ENCODE measurements around the gene COX7B. TPM values are rescaled to one million over a fixed set of nuclear protein-coding genes. Genes with fewer than 3 reads are reported as not detected.

Gene COX7B
- polyA plus RNA-seq, 3 donors: 444 to 560 (median 526) TPM

- no peak overlapping the region for H3K9ac ChIP-seq (ENCODE audit: insufficient read depth, low read length, poor library complexity, severe bottlenecking)
- Mint-ChIP-seq H3K36me3 (no peaks in the 10 kb centered on the region), H3K27ac (peak overlapping the region; percentile 62 to 83 (median 65)), H3K9me3 (no peaks in the 10 kb centered on the region), H3K27me3 (ENCODE audit: low read depth in 3 of 3) (no peaks in the 10 kb centered on the region), H3K4me3 (no peak overlapping the region), H3K4me1 (peaks cover 11% of the 10 kb centered on the region)
- no peak overlapping the region for H2AFZ ChIP-seq (ENCODE audit: insufficient read depth, low read depth, low read length, poor library complexity, severe bottlenecking)
- no peaks in the 10 kb centered on the region for H3K27me3 ChIP-seq (ENCODE audit: control insufficient read depth in 2 of 2, insufficient read depth in 2 of 2, low read length in 2 of 2)
- H3K4me2 ChIP-seq (replicated peaks; ENCODE audit: extremely low read depth, low read length, poor library complexity, severe bottlenecking): no peak overlapping the region
- H3K36me3 ChIP-seq (replicated peaks in 1 of 2; ENCODE audit: control insufficient read depth in 1 of 2, insufficient read depth in 2 of 2, low read length in 2 of 2): no peaks in the 10 kb centered on the region
- DNase-seq: peak in 2 of 3 donors; percentile 27 to 35
- H3K4me1 ChIP-seq (ENCODE audit: control insufficient read depth in 1 of 2, insufficient read depth in 2 of 2, low read length in 2 of 2): peaks cover 15 to 22% of the 10 kb centered on the region in 2 donors
- no peaks in the 10 kb centered on the region for H4K20me1 ChIP-seq (ENCODE audit: insufficient read depth, low read length)
- H3K4me3 ChIP-seq (replicated peaks in 1 of 3; ENCODE audit: low read depth in 2 of 3, low read length in 3 of 3): peak overlapping the region in 1 of 3 experiments; percentile 30
- intact Hi-C loops (cut with micrococcal nuclease): no loop called here
- peaks cover 7% of the 10 kb centered on the region for H3K79me2 ChIP-seq (ENCODE audit: insufficient read depth, low read length)
- no peak for TF ChIP-seq CTCF (IDR thresholded peaks at IDR 0.05)
- no peak overlapping the region for H3K27ac ChIP-seq (ENCODE audit: low read depth in 1 of 2, low read length in 2 of 2)
- H3K9me3 ChIP-seq (replicated peaks in 1 of 2; ENCODE audit: control insufficient read depth in 1 of 2, insufficient read depth in 1 of 2, low read length in 2 of 2): no peaks in the 10 kb centered on the region
- no CpG with 5 or more reads among the region's 7 CpGs for WGBS (ENCODE audit: insufficient coverage)
Observed at GRCh38 chrX:77945910-77946545, 46.8 kb downstream of the COX7B start.

GRCh38 chrX:77946571-77946970 is 47.3 kb downstream of the COX7B start:
- Mint-ChIP-seq H3K4me1 (peaks cover 11% of the 10 kb centered on the region), H3K36me3 (no peaks in the 10 kb centered on the region), H3K27ac (peak overlapping the region in 1 of 7 donors; percentile 65), H3K27me3 (ENCODE audit: low read depth in 3 of 3) (no peaks in the 10 kb centered on the region), H3K9me3 (no peaks in the 10 kb centered on the region), H3K4me3 (no peak overlapping the region)
- intact Hi-C loops (cut with micrococcal nuclease): no loop called here
- peak; percentile 14 for TF ChIP-seq CTCF (IDR thresholded peaks at IDR 0.05)
- Histone ChIP-seq H3K4me3 (replicated peaks in 1 of 3; ENCODE audit: low read depth in 2 of 3, low read length in 3 of 3) (no peak overlapping the region), H3K27me3 (ENCODE audit: control insufficient read depth in 2 of 2, insufficient read depth in 2 of 2, low read length in 2 of 2) (no peaks in the 10 kb centered on the region), H2AFZ (ENCODE audit: insufficient read depth, low read depth, low read length, poor library complexity, severe bottlenecking) (no peak overlapping the region), H3K9ac (ENCODE audit: insufficient read depth, low read length, poor library complexity, severe bottlenecking) (no peak overlapping the region), H3K4me1 (ENCODE audit: control insufficient read depth in 1 of 2, insufficient read depth in 2 of 2, low read length in 2 of 2) (peaks cover 15 to 22% of the 10 kb centered on the region in 2 donors), H3K36me3 (replicated peaks in 1 of 2; ENCODE audit: control insufficient read depth in 1 of 2, insufficient read depth in 2 of 2, low read length in 2 of 2) (no peaks in the 10 kb centered on the region), H3K9me3 (replicated peaks in 1 of 2; ENCODE audit: control insufficient read depth in 1 of 2, insufficient read depth in 1 of 2, low read length in 2 of 2) (no peaks in the 10 kb centered on the region), H3K4me2 (replicated peaks; ENCODE audit: extremely low read depth, low read length, poor library complexity, severe bottlenecking) (no peak overlapping the region), H4K20me1 (ENCODE audit: insufficient read depth, low read length) (no peaks in the 10 kb centered on the region), H3K79me2 (ENCODE audit: insufficient read depth, low read length) (peaks cover 7% of the 10 kb centered on the region), H3K27ac (ENCODE audit: low read depth in 1 of 2, low read length in 2 of 2) (no peak overlapping the region)
- no CpG with 5 or more reads among the region's 2 CpGs for WGBS (ENCODE audit: insufficient coverage)
- DNase-seq: no peak
